ENCODE data around the gene HES4.

- TF ChIP-seq YY1 (IDR thresholded peaks at IDR 0.05; ENCODE audit: low read depth): no peak
- no peak for TF ChIP-seq TAF1 (IDR thresholded peaks at IDR 0.05; ENCODE audit: low read depth)
- TF ChIP-seq TCF12 (IDR thresholded peaks at IDR 0.05; ENCODE audit: low read depth): no peak
- TF ChIP-seq CREB1 (IDR thresholded peaks at IDR 0.05; ENCODE audit: low read depth): no peak
- TF ChIP-seq, protein P1, sequence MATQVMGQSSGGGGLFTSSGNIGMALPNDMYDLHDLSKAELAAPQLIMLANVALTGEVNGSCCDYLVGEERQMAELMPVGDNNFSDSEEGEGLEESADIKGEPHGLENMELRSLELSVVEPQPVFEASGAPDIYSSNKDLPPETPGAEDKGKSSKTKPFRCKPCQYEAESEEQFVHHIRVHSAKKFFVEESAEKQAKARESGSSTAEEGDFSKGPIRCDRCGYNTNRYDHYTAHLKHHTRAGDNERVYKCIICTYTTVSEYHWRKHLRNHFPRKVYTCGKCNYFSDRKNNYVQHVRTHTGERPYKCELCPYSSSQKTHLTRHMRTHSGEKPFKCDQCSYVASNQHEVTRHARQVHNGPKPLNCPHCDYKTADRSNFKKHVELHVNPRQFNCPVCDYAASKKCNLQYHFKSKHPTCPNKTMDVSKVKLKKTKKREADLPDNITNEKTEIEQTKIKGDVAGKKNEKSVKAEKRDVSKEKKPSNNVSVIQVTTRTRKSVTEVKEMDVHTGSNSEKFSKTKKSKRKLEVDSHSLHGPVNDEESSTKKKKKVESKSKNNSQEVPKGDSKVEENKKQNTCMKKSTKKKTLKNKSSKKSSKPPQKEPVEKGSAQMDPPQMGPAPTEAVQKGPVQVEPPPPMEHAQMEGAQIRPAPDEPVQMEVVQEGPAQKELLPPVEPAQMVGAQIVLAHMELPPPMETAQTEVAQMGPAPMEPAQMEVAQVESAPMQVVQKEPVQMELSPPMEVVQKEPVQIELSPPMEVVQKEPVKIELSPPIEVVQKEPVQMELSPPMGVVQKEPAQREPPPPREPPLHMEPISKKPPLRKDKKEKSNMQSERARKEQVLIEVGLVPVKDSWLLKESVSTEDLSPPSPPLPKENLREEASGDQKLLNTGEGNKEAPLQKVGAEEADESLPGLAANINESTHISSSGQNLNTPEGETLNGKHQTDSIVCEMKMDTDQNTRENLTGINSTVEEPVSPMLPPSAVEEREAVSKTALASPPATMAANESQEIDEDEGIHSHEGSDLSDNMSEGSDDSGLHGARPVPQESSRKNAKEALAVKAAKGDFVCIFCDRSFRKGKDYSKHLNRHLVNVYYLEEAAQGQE (IDR thresholded peaks at IDR 0.05; ENCODE audit: low read depth): no peak
- TF ChIP-seq NFIC (IDR thresholded peaks at IDR 0.05): no peak
- no peak for TF ChIP-seq FOXM1 (IDR thresholded peaks at IDR 0.05; ENCODE audit: borderline replicate concordance, low read depth)
- TF ChIP-seq CEBPB (IDR thresholded peaks at IDR 0.05): no peak
- no peak for TF ChIP-seq EP300 (IDR thresholded peaks at IDR 0.05; ENCODE audit: borderline replicate concordance)
- TF ChIP-seq, protein P2, sequence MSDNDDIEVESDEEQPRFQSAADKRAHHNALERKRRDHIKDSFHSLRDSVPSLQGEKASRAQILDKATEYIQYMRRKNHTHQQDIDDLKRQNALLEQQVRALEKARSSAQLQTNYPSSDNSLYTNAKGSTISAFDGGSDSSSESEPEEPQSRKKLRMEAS (IDR thresholded peaks at IDR 0.05): no peak
- TF ChIP-seq EGR1 (IDR thresholded peaks at IDR 0.05): no peak
These were observed 48.1 kb upstream of the HES4 start for GRCh38 chr1:1047963-1048362.
